ENCODE data around the gene MRPS10. TPM values are rescaled to one million over a fixed set of nuclear protein-coding genes. Genes with fewer than 3 reads are reported as not detected.

Gene MRPS10
- total and polyA plus RNA-seq, 9 donors, result 26.9 to 37.8 (median 33.8) TPM

GRCh38 chr6:42241915-42242314 lies 24.3 kb upstream of the MRPS10 start:
- 80% methylated on average over 1 of the region's 5 CpGs for WGBS (ENCODE audit: insufficient coverage)
- H3K27me3 ChIP-seq (ENCODE audit: control insufficient read depth, insufficient read depth, low read length), result no peaks in the 10 kb centered on the region
- DNase-seq, result no peak
- H3K4me3 ChIP-seq (ENCODE audit: low read length), result no peak overlapping the region
- H3K4me1 ChIP-seq (ENCODE audit: control insufficient read depth, insufficient read depth, low read length), result no peaks in the 10 kb centered on the region
- H3K27ac ChIP-seq (ENCODE audit: low read length), result no peak overlapping the region
- peaks cover 45% of the 10 kb centered on the region for H3K36me3 ChIP-seq (ENCODE audit: control insufficient read depth, insufficient read depth, low read length)
- no peaks in the 10 kb centered on the region for H3K9me3 ChIP-seq (replicated peaks; ENCODE audit: control insufficient read depth, low read depth, low read length)

- H3K27me3 ChIP-seq (ENCODE audit: control insufficient read depth, insufficient read depth, low read length), result no peaks in the 10 kb centered on the region
- no peaks in the 10 kb centered on the region for H3K9me3 ChIP-seq (replicated peaks; ENCODE audit: control insufficient read depth, low read depth, low read length)
- WGBS (ENCODE audit: insufficient coverage), result 100% methylated on average over 1 of the region's 7 CpGs
- H3K4me1 ChIP-seq (ENCODE audit: control insufficient read depth, insufficient read depth, low read length), result no peaks in the 10 kb centered on the region
- no peak overlapping the region for H3K4me3 ChIP-seq (ENCODE audit: low read length)
- no peak overlapping the region for H3K27ac ChIP-seq (ENCODE audit: low read length)
- no peak for DNase-seq
- H3K36me3 ChIP-seq (ENCODE audit: control insufficient read depth, insufficient read depth, low read length), result peaks cover 47% of the 10 kb centered on the region
These were observed 22.2 kb upstream of the MRPS10 start for GRCh38 chr6:42239736-42240375.

GRCh38 chr6:42239333-42239732 lies 21.7 kb upstream of the MRPS10 start:
- H3K27ac ChIP-seq (ENCODE audit: low read length), result no peak overlapping the region
- H3K4me3 ChIP-seq (ENCODE audit: low read length), result no peak overlapping the region
- H3K9me3 ChIP-seq (replicated peaks; ENCODE audit: control insufficient read depth, low read depth, low read length), result no peaks in the 10 kb centered on the region
- 76% methylated on average over 4 of the region's 5 CpGs for WGBS (ENCODE audit: insufficient coverage)
- peaks cover 44% of the 10 kb centered on the region for H3K36me3 ChIP-seq (ENCODE audit: control insufficient read depth, insufficient read depth, low read length)
- H3K4me1 ChIP-seq (ENCODE audit: control insufficient read depth, insufficient read depth, low read length), result no peaks in the 10 kb centered on the region
- no peak for DNase-seq
- no peaks in the 10 kb centered on the region for H3K27me3 ChIP-seq (ENCODE audit: control insufficient read depth, insufficient read depth, low read length)

GRCh38 chr6:42237857-42238256 lies 20.2 kb upstream of the MRPS10 start:
- no CpG with 5 or more reads among the region's 1 CpG for WGBS (ENCODE audit: insufficient coverage)
- H3K4me1 ChIP-seq (ENCODE audit: control insufficient read depth, insufficient read depth, low read length), result no peaks in the 10 kb centered on the region
- no peaks in the 10 kb centered on the region for H3K27me3 ChIP-seq (ENCODE audit: control insufficient read depth, insufficient read depth, low read length)
- H3K9me3 ChIP-seq (replicated peaks; ENCODE audit: control insufficient read depth, low read depth, low read length), result no peaks in the 10 kb centered on the region
- peaks cover 48% of the 10 kb centered on the region for H3K36me3 ChIP-seq (ENCODE audit: control insufficient read depth, insufficient read depth, low read length)
- no peak overlapping the region for H3K4me3 ChIP-seq (ENCODE audit: low read length)
- no peak for DNase-seq
- no peak overlapping the region for H3K27ac ChIP-seq (ENCODE audit: low read length)

GRCh38 chr6:42236682-42237473 lies 19.2 kb upstream of the MRPS10 start:
- Histone ChIP-seq H3K4me3 (ENCODE audit: low read length) (no peak overlapping the region), H3K4me1 (ENCODE audit: control insufficient read depth, insufficient read depth, low read length) (no peaks in the 10 kb centered on the region), H3K9me3 (replicated peaks; ENCODE audit: control insufficient read depth, low read depth, low read length) (no peaks in the 10 kb centered on the region), H3K36me3 (ENCODE audit: control insufficient read depth, insufficient read depth, low read length) (peaks cover 51% of the 10 kb centered on the region), H3K27ac (ENCODE audit: low read length) (no peak overlapping the region), H3K27me3 (ENCODE audit: control insufficient read depth, insufficient read depth, low read length) (no peaks in the 10 kb centered on the region)
- WGBS (ENCODE audit: insufficient coverage), result 100% methylated on average over 1 of the region's 5 CpGs
- DNase-seq, result no peak

- Histone ChIP-seq H3K36me3 (ENCODE audit: control insufficient read depth, insufficient read depth, low read length) (peaks cover 51% of the 10 kb centered on the region), H3K4me3 (ENCODE audit: low read length) (no peak overlapping the region), H3K27me3 (ENCODE audit: control insufficient read depth, insufficient read depth, low read length) (no peaks in the 10 kb centered on the region), H3K4me1 (ENCODE audit: control insufficient read depth, insufficient read depth, low read length) (no peaks in the 10 kb centered on the region), H3K27ac (ENCODE audit: low read length) (no peak overlapping the region), H3K9me3 (replicated peaks; ENCODE audit: control insufficient read depth, low read depth, low read length) (no peaks in the 10 kb centered on the region)
- WGBS (ENCODE audit: insufficient coverage), result 69% methylated on average over 2 of the region's 9 CpGs
- DNase-seq, result no peak
These were observed 18.4 kb upstream of the MRPS10 start for GRCh38 chr6:42236030-42236429.

GRCh38 chr6:42232035-42232434 lies 14.4 kb upstream of the MRPS10 start:
- 100% methylated on average over 1 of the region's 3 CpGs for WGBS (ENCODE audit: insufficient coverage)
- Histone ChIP-seq H3K4me3 (ENCODE audit: low read length) (no peak overlapping the region), H3K27me3 (ENCODE audit: control insufficient read depth, insufficient read depth, low read length) (no peaks in the 10 kb centered on the region), H3K9me3 (replicated peaks; ENCODE audit: control insufficient read depth, low read depth, low read length) (no peaks in the 10 kb centered on the region), H3K27ac (ENCODE audit: low read length) (no peak overlapping the region), H3K4me1 (ENCODE audit: control insufficient read depth, insufficient read depth, low read length) (no peaks in the 10 kb centered on the region), H3K36me3 (ENCODE audit: control insufficient read depth, insufficient read depth, low read length) (peaks cover 56% of the 10 kb centered on the region)
- no peak for DNase-seq

GRCh38 chr6:42230345-42231321 lies 13.0 kb upstream of the MRPS10 start:
- WGBS (ENCODE audit: insufficient coverage), result 69% methylated on average over 2 of the region's 8 CpGs
- no peak overlapping the region for H3K27ac ChIP-seq (ENCODE audit: low read length)
- peaks cover 56% of the 10 kb centered on the region for H3K36me3 ChIP-seq (ENCODE audit: control insufficient read depth, insufficient read depth, low read length)
- no peaks in the 10 kb centered on the region for H3K9me3 ChIP-seq (replicated peaks; ENCODE audit: control insufficient read depth, low read depth, low read length)
- no peak for DNase-seq
- no peak overlapping the region for H3K4me3 ChIP-seq (ENCODE audit: low read length)
- peaks cover 4% of the 10 kb centered on the region for H3K4me1 ChIP-seq (ENCODE audit: control insufficient read depth, insufficient read depth, low read length)
- no peaks in the 10 kb centered on the region for H3K27me3 ChIP-seq (ENCODE audit: control insufficient read depth, insufficient read depth, low read length)

GRCh38 chr6:42229506-42230119 lies 12.0 kb upstream of the MRPS10 start:
- Histone ChIP-seq H3K36me3 (ENCODE audit: control insufficient read depth, insufficient read depth, low read length) (peaks cover 52% of the 10 kb centered on the region), H3K4me3 (ENCODE audit: low read length) (no peak overlapping the region), H3K4me1 (ENCODE audit: control insufficient read depth, insufficient read depth, low read length) (peaks cover 4% of the 10 kb centered on the region), H3K9me3 (replicated peaks; ENCODE audit: control insufficient read depth, low read depth, low read length) (no peaks in the 10 kb centered on the region), H3K27me3 (ENCODE audit: control insufficient read depth, insufficient read depth, low read length) (no peaks in the 10 kb centered on the region), H3K27ac (ENCODE audit: low read length) (no peak overlapping the region)
- DNase-seq, result no peak
- 83% methylated on average over 2 of the region's 6 CpGs for WGBS (ENCODE audit: insufficient coverage)
